ENCODE results near the gene RPL32.
"Not testable (repeated sequence)": the region's sequence is repeated elsewhere in the genome, so short reads cannot be mapped to it uniquely, and the experiment has no call there.

The RPL32 gene

DNA sequence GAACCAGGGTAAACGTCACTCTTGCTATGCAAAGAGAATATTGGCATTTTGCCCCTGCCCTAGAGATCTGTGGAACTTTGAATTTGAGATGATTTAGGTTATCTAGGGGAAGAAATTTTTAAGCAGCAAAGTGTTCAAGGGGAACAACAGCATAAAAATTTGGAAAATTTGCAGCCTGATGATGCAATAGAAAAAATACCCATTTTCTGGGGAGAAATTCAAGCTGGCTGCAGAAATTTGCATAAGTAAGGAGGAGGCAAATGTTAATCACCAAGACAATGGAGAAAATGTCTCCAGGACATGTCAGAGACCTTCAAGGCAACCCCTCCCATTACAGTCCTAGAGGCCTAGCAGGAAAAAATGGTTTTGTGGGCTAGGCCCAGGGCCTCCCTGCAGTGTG is 4.4 kb upstream of the RPL32 start:
- no peak overlapping the region for H3K27ac Mint-ChIP-seq
- no peak overlapping the region for H3K4me3 Mint-ChIP-seq
- H3K36me3 Mint-ChIP-seq, result peaks cover 10% of the 10 kb centered on the region
- no peaks in the 10 kb centered on the region for H3K9me3 Mint-ChIP-seq
- ATAC-seq, result no peak
- H3K4me1 Mint-ChIP-seq, result peaks cover 7% of the 10 kb centered on the region
- no peak for DNase-seq (ENCODE audit: low spot score in 2 of 2)

DNA sequence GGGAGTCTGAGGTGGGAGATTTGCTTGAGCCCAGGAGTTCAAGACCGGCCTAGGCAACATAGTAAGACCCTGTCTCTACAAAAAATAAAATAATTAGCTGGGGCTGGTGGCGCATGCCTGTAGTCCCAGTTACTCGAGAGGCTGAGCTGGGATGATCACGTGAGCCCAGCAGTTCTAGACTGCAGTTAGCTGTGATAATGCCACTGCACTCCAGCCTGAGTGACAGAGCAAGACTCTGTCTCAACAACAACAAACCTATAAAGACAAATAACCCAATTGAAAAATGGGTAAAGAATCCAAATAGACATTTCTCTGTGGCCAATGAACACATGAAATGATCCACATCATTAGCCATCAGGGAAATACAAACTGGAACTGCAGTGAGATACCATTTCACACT is 1.1 kb upstream of the RPL32 start:
- Mint-ChIP-seq H3K27ac (peak overlapping the region; percentile 100), H3K4me1 (peaks cover 41% of the 10 kb centered on the region), H3K9me3 (no peaks in the 10 kb centered on the region), H3K36me3 (peaks cover 44% of the 10 kb centered on the region), H3K4me3 (peak overlapping the region; percentile 94)
- ATAC-seq (no peak), DNase-seq (ENCODE audit: low spot score in 2 of 2) (no peak)

GRCh38 chr3:12841970-12842328 is 584 bp upstream of the RPL32 start:
- Mint-ChIP-seq H3K4me3 (peak overlapping the region; percentile 94), H3K36me3 (peaks cover 49% of the 10 kb centered on the region), H3K9me3 (no peaks in the 10 kb centered on the region), H3K4me1 (peaks cover 46% of the 10 kb centered on the region), H3K27ac (peak overlapping the region; percentile 100)
- ATAC-seq, result no peak
- DNase-seq (ENCODE audit: low spot score in 2 of 2), result no peak

DNA sequence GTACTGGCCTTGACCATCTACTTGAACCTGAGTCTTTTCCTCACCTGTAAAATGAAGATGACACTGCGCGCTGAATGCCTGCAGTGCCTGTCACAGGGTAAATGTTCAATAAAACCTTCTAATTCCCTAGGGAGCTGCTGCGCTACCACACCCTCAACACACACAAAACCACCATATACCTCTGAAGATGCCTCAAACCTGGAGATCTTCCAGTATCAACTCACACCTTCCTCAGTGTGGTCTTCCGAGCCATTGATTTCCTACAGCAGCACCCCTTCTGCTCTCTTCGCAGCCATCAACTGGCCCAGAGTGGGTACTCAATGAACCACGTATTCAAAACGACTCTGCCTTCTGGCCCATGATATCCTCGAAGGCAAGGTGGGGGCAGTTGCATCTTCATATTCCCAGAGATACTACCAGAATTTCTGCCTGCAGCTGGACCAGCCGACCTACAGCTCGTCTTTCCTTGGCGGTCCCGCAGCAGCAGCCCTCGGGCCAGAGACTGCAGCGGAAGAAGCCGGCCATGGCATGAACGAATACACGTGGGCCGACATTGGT is 695 bp downstream of the RPL32 start:
- Mint-ChIP-seq H3K4me1 (peaks cover 56% of the 10 kb centered on the region), H3K4me3 (peak overlapping the region; percentile 94), H3K9me3 (no peaks in the 10 kb centered on the region), H3K36me3 (peaks cover 62% of the 10 kb centered on the region), H3K27ac (peak overlapping the region; percentile 100)
- DNase-seq (ENCODE audit: low spot score in 2 of 2) (no peak), ATAC-seq (peak; percentile 55)

GRCh38 chr3:12840148-12840547 is 1.2 kb downstream of the RPL32 start:
- Mint-ChIP-seq H3K4me1 (peaks cover 58% of the 10 kb centered on the region), H3K27ac (peak overlapping the region; percentile 100), H3K36me3 (peaks cover 67% of the 10 kb centered on the region), H3K4me3 (peak overlapping the region; percentile 94)
- ATAC-seq; DNase-seq (ENCODE audit: low spot score in 2 of 2); H3K9me3 Mint-ChIP-seq: not testable (repeated sequence)

GRCh38 chr3:12839156-12839946 is 2.0 kb downstream of the RPL32 start:
- H3K9me3 Mint-ChIP-seq, result no peaks in the 10 kb centered on the region
- peaks cover 58% of the 10 kb centered on the region for H3K4me1 Mint-ChIP-seq
- peaks cover 75% of the 10 kb centered on the region for H3K36me3 Mint-ChIP-seq
- ATAC-seq (no peak), DNase-seq (ENCODE audit: low spot score in 2 of 2) (no peak)
- peak overlapping the region; percentile 100 for H3K27ac Mint-ChIP-seq
- H3K4me3 Mint-ChIP-seq, result peak overlapping the region; percentile 94

DNA sequence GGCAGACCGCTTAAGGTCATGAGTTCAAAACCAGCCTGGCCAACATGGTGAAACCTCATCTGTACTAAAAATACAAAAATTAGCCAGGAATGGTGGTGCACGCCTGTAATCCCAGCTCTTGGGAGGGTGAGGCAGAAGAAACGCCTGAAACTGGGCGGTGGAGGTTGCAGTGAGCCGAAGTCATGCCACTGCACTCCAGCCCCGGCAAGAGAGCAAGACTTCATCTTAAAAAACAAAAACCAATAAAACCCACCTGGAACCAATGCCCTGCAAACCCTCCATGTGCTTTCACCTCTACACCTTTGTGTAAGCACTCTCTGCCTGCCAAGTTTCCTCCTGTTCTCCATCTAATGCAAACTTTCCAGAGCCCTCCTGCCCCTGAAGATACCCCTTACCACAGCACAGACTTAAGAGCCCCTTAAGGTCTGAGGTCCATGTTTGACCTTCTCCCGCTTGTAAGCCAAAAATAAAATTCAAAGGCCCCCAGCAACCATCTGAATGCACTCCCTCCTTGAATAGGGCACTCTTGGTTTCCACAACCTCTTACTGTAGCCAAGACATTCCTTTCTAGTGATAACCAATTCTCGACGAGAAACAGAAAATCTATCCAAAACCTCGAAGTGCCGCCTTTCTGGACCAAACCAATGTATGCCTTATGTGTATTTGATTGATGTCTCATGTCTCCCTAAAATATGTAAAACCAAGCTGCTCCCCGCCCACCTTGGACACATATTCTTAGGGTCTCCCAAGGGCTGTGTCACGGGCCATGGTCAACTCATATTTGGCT is 3.0 kb downstream of the RPL32 start:
- ATAC-seq (no peak), DNase-seq (ENCODE audit: low spot score in 2 of 2) (no peak)
- Mint-ChIP-seq H3K36me3 (peaks cover 85% of the 10 kb centered on the region), H3K9me3 (no peaks in the 10 kb centered on the region), H3K4me3 (peak overlapping the region; percentile 94), H3K27ac (peak overlapping the region; percentile 100), H3K4me1 (peaks cover 60% of the 10 kb centered on the region)

DNA sequence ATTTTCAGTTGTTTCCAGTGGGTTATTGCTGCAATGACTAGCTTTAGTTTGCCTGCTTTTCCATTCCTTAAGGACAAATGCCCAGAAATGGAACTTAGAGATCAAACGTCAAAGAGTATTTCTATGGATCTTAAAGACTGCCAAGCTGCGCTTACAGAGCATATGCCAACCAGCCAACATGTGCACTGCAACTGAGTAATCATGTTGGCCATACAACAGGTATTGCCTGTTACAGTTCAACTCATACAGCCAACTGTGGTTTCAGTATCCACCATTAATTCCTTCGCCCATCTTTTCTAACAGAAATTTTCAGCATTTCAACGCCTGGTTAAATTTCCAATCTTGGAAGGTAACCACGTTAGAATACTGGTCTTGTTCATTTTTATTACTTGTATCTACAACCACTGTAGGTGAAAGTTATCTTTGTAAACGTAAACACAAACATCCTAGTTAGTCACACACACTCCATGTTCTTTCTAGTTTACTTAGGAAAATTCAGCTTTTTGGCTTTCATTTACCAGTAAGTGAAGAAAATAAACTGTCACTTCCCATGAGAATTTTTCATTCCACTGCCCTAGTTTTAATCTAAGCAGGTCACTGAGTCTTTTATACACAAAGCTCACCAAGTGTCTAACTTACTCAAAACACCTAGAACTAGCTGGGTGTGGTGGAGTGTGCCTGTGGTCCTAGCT is 3.9 kb downstream of the RPL32 start:
- Mint-ChIP-seq H3K4me3 (peak overlapping the region; percentile 94), H3K4me1 (peaks cover 67% of the 10 kb centered on the region), H3K27ac (peak overlapping the region; percentile 100), H3K36me3 (peaks cover 94% of the 10 kb centered on the region), H3K9me3 (no peaks in the 10 kb centered on the region)
- ATAC-seq, result no peak
- no peak for DNase-seq (ENCODE audit: low spot score in 2 of 2)

DNA sequence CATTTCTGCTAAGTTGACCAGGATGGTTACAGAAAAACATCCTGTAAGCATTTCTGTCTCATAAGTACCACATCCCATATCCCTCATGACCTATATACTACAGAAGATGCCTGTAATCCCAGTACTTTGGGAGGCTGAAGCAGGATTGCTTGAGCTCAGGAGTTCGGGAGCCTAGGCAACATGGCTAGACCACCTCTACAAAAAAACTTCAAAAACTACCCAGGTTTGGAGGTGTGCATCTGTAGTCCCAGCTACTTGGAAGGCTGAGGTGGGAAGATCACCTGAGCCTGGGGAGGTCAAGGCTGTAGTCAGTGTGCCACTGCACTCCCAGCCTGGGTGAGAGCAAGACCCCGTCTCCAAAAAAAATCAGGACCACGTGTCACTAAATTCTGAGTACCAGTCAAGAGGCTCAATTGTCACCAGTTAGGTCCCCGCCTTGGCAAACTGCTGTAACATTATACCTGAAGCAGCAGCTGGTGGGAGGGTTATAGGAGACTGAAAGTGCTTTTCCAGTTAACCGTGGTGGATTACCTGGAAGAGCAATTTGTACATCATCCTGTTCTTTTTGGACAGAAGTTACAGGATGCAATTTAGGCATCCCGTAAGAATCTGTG is 6.2 kb downstream of the RPL32 start:
- DNase-seq (ENCODE audit: low spot score in 2 of 2) (no peak), ATAC-seq (no peak)
- Mint-ChIP-seq H3K4me3 (no peak overlapping the region), H3K36me3 (peaks cover 97% of the 10 kb centered on the region), H3K4me1 (peaks cover 53% of the 10 kb centered on the region), H3K9me3 (no peaks in the 10 kb centered on the region), H3K27ac (peak overlapping the region; percentile 100)

- Mint-ChIP-seq H3K9me3 (no peaks in the 10 kb centered on the region), H3K4me1 (peaks cover 36% of the 10 kb centered on the region), H3K36me3 (peaks cover 86% of the 10 kb centered on the region), H3K4me3 (no peak overlapping the region), H3K27ac (peak overlapping the region; percentile 100)
- ATAC-seq (no peak), DNase-seq (ENCODE audit: low spot score in 2 of 2) (no peak)
Observed at GRCh38 chr3:12833222-12834161, 7.9 kb downstream of the RPL32 start.

DNA sequence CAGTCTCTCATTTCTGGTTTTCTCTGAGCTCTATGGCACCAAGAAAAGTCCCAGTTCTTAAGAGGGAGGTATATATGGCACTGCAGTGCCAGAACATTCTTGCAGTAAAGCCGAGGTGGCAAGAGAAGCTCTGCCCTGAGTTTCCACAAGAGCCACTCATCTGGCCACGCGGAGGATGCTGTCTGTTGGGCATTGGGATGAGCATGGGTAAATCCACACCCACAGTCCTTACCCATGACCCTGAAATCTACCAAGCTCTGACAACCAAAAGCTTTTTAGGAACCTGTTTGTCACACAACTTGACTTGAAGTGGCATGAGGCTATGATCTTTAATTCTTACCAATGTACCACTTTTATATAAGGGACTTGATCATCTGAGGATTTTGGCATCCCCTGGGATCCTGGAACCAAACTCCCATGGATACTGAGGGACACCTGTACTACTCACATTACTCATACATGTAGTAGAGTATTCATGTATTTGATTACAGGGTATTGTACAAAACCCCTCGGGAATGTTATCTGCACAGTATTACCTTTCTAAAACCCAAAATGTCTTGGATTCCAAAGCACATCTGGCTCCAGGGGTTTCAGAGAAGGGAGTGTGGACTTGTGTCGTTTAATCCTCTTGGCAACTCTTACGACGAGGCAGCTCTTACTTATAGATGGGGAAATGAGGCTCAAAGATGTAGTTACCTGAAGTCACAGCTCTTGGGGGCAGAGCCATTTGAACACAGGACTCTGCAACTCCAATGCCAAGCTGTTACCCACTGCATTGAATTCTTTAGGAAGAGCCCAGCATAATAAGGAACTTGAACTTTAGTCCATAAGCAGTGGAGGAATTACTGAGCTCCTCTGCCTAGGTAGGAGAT is 8.8 kb downstream of the RPL32 start:
- Mint-ChIP-seq H3K4me1 (peaks cover 27% of the 10 kb centered on the region), H3K27ac (peak overlapping the region; percentile 100), H3K9me3 (no peaks in the 10 kb centered on the region), H3K36me3 (peaks cover 77% of the 10 kb centered on the region), H3K4me3 (no peak overlapping the region)
- DNase-seq (ENCODE audit: low spot score in 2 of 2), result no peak
- no peak for ATAC-seq

GRCh38 chr3:12831301-12831866 is 10.0 kb downstream of the RPL32 start:
- Mint-ChIP-seq H3K36me3 (peaks cover 65% of the 10 kb centered on the region), H3K9me3 (no peaks in the 10 kb centered on the region), H3K4me3 (no peak overlapping the region), H3K27ac (peak overlapping the region; percentile 87), H3K4me1 (peaks cover 15% of the 10 kb centered on the region)
- no peak for DNase-seq (ENCODE audit: low spot score in 2 of 2)
- no peak for ATAC-seq

- peaks cover 59% of the 10 kb centered on the region for H3K36me3 Mint-ChIP-seq
- no peak for ATAC-seq
Observed at GRCh38 chr3:12830785-12831156, 10.6 kb downstream of the RPL32 start.

More at GRCh38 chr3:12830785-12831156, 10.6 kb downstream of the RPL32 start:
- peak overlapping the region; percentile 87 for H3K27ac Mint-ChIP-seq
- no peaks in the 10 kb centered on the region for H3K9me3 Mint-ChIP-seq
- H3K4me3 Mint-ChIP-seq, result no peak overlapping the region
- H3K4me1 Mint-ChIP-seq, result peaks cover 12% of the 10 kb centered on the region
- DNase-seq (ENCODE audit: low spot score in 2 of 2), result no peak

Data from stimulated activated effector memory CD8-positive, alpha-beta T cell treated with anti-CD3 and anti-CD28 coated beads, Interleukin-12 subunit alpha, Interleukin-12 subunit beta, amount 100 ng/mL, for 72 hours (primary cell).